Small intestine (tissue), 7 donors: ENCODE data around the gene ENTREP1. TPM values are rescaled to one million over a fixed set of nuclear protein-coding genes. Genes with fewer than 3 reads are reported as not detected.

Source experiments
- DNase-seq, 2 donors: peaks; one replicate each; pipeline versions ENCODE4 v3.0.0 to v3.0.0-alpha.2; 2013
- FAIRE-seq: peaks from 2 replicates; lab custom pipeline; 2012; peaks lifted over from hg19 to GRCh38; lab: Jason Lieb, UNC
- H3K27ac ChIP-seq, 3 donors: one replicate each; pipeline ENCODE4 v1.5.1; 2013; ENCODE audit warnings: low read length in 2 of 3, mild to moderate bottlenecking in 2 of 3, control low read depth in 1 of 3, inconsistent platforms in 1 of 3, low read depth in 1 of 3, moderate library complexity in 1 of 3
- H3K27me3 ChIP-seq, 3 donors: one replicate each; pipeline ENCODE4 v1.6.1; 2013; ENCODE audit warnings: low read length in 3 of 3, inconsistent platforms in 1 of 3; ENCODE audit not compliant: control insufficient read depth in 3 of 3, insufficient read depth in 3 of 3
- H3K36me3 ChIP-seq, 3 donors: one replicate each; pipeline ENCODE4 v1.6.1; 2013; ENCODE audit warnings: low read length in 3 of 3, inconsistent platforms in 1 of 3, low read depth in 1 of 3, mild to moderate bottlenecking in 1 of 3, moderate library complexity in 1 of 3; ENCODE audit not compliant: control insufficient read depth in 3 of 3, insufficient read depth in 2 of 3
- H3K4me1 ChIP-seq, 3 donors: one replicate each; pipeline ENCODE4 v1.6.1; 2013; ENCODE audit warnings: low read length in 2 of 3, inconsistent platforms in 1 of 3, low read depth in 1 of 3, mild to moderate bottlenecking in 1 of 3, moderate library complexity in 1 of 3; ENCODE audit not compliant: control insufficient read depth in 3 of 3, insufficient read depth in 2 of 3
- H3K4me3 ChIP-seq, 3 donors: one replicate each; pipeline ENCODE4 v1.5.1; 2013; ENCODE audit warnings: low read length in 3 of 3, control low read depth in 1 of 3, inconsistent platforms in 1 of 3, low read depth in 1 of 3, mild to moderate bottlenecking in 1 of 3, moderate library complexity in 1 of 3
- H3K9me3 ChIP-seq, 2 donors: one replicate each; pipeline ENCODE4 v1.6.1; 2013; ENCODE audit warnings: low read depth in 1 of 2, low read length in 1 of 2; ENCODE audit not compliant: control insufficient read depth in 2 of 2, insufficient read depth in 1 of 2
- WGBS, 3 donors: extraction: QIAGEN DNeasy Blood & Tissue Kit; methylation state at CpG; one replicate each; pipeline ENCODE4 v1.1.7; 2013; 5-methylcytosine and 5-hydroxymethylcytosine counted together
- polyA plus RNA-seq, 4 donors: library from polyadenylated mRNA; stranded (reverse) in 3 of 4; unstranded in 1 of 4; fragments of 200-250 nt in 3 of 4; fragments of 120-200 nt in 1 of 4; gene quantifications; one replicate each; pipeline versions ENCODE4 v1.2.1 to v1.2.3, GENCODE V29; 2013
- donor health status: healthy with polysubstance abuse.
- donor health status: control.
- donor health status: control.
- donor health status: Bipolar disorder and iron deficiency.
- donor health status: healthy.

Gene ENTREP1
- polyA plus RNA-seq, 4 donors = 1.2 to 2.1 TPM; not detected in 2

- Histone ChIP-seq H3K4me3 (no peak overlapping the region), H3K4me1 (no peaks in the 10 kb centered on the region), H3K27ac (no peak overlapping the region), H3K9me3 (no peaks in the 10 kb centered on the region), H3K27me3 (no peaks in the 10 kb centered on the region), H3K36me3 (no peaks in the 10 kb centered on the region)
- WGBS, 3 donors = 27 to 66% (median 33%) methylated on average over 3 of the region's 3 CpGs
- no peak for FAIRE-seq
- no peak for DNase-seq
These were observed 15.6 kb downstream of the ENTREP1 start for GRCh38 chr9:69340631-69341030.

GRCh38 chr9:69342769-69343168 lies 17.8 kb downstream of the ENTREP1 start:
- Histone ChIP-seq H3K4me1 (no peaks in the 10 kb centered on the region), H3K27me3 (no peaks in the 10 kb centered on the region), H3K9me3 (no peaks in the 10 kb centered on the region), H3K4me3 (no peak overlapping the region), H3K27ac (no peak overlapping the region), H3K36me3 (no peaks in the 10 kb centered on the region)
- DNase-seq (no peak), FAIRE-seq (no peak)
- WGBS, 3 donors = 76 to 90% (median 89%) methylated on average over 1 of the region's 1 CpG

- Histone ChIP-seq H3K4me3 (no peak overlapping the region), H3K9me3 (no peaks in the 10 kb centered on the region), H3K4me1 (no peaks in the 10 kb centered on the region), H3K36me3 (no peaks in the 10 kb centered on the region), H3K27ac (no peak overlapping the region), H3K27me3 (no peaks in the 10 kb centered on the region)
- FAIRE-seq (no peak), DNase-seq (no peak)
- 81 to 88% (median 82%) methylated on average over 4 of the region's 4 CpGs for WGBS, 3 donors
These were observed 19.4 kb downstream of the ENTREP1 start for GRCh38 chr9:69344459-69344858.

DNA sequence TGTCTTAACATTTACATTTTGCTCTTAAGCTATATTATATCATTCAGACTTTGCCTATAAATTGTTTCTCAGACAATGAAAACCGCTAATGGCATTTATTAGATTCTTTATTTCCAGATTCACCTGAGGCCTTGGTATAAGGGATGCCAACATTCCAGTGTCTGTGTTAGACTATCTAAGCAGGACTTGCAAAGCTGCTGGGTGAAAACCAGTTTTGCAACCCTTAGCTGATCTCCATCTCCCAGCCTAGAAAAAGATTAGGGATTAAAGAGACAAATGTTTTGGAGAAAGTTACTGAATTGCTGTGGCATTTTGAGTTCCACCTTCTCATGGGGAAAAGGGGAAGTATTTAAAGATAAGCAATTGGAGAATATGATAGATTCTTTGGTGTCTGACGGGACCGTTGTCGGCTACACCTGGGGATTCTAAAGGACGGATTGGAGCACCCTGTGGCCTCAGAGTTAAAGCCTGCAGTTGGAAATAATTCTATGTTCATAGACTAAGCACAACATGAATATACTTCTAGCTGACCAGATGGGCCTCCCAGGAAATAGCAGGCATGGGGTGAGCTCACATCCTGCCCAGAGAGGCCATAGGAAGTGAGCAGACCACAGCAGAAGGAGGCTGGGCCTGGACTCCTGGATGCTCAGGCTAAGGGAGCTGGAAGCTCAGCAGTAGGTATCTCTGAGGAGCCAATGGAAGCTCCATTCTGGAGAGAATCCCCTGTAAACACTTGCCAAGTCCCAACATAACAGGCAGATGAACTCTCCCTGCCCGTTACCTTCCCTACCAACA lies 21.8 kb downstream of the ENTREP1 start:
- no peaks in the 10 kb centered on the region for H3K4me1 ChIP-seq
- H3K27me3 ChIP-seq = no peaks in the 10 kb centered on the region
- H3K36me3 ChIP-seq = no peaks in the 10 kb centered on the region
- no peak overlapping the region for H3K27ac ChIP-seq
- 88 to 91% (median 91%) methylated on average over 6 of the region's 6 CpGs for WGBS, 3 donors
- DNase-seq (no peak), FAIRE-seq (no peak)
- no peak overlapping the region for H3K4me3 ChIP-seq
- no peaks in the 10 kb centered on the region for H3K9me3 ChIP-seq

GRCh38 chr9:69347607-69348006 lies 22.6 kb downstream of the ENTREP1 start:
- Histone ChIP-seq H3K27ac (no peak overlapping the region), H3K36me3 (no peaks in the 10 kb centered on the region), H3K4me3 (no peak overlapping the region), H3K4me1 (no peaks in the 10 kb centered on the region), H3K9me3 (no peaks in the 10 kb centered on the region), H3K27me3 (no peaks in the 10 kb centered on the region)
- WGBS, 3 donors = 66 to 83% (median 67%) methylated on average over 1 of the region's 1 CpG
- FAIRE-seq = no peak
- no peak for DNase-seq

- DNase-seq = no peak
- Histone ChIP-seq H3K27me3 (no peaks in the 10 kb centered on the region), H3K4me3 (no peak overlapping the region), H3K4me1 (no peaks in the 10 kb centered on the region), H3K27ac (no peak overlapping the region), H3K36me3 (no peaks in the 10 kb centered on the region), H3K9me3 (no peaks in the 10 kb centered on the region)
- WGBS, 3 donors = 91 to 98% (median 97%) methylated on average over 3 of the region's 3 CpGs
- FAIRE-seq = no peak
These were observed 26.2 kb downstream of the ENTREP1 start for GRCh38 chr9:69351227-69351626.

DNA sequence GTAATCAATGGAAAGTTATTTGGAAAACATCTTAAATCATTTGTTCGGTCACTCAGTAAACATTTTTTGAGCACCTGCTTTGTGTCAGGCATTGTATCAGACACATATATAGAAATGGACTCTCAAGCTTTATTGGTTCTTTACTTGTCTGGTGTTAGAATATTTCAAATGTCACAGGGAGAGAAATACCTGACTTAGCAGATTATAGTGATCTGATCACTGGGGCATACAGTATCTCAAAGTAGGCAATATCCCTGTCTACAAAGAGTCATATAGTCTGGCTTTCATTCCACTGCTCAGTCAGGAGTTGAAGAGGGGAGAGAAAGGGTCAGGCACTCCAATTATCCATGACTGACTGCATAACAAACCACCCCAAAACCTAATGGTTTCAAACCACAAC lies 30.2 kb downstream of the ENTREP1 start:
- DNase-seq (no peak), FAIRE-seq (no peak)
- 74 to 97% (median 96%) methylated on average over 1 of the region's 1 CpG for WGBS, 3 donors
- Histone ChIP-seq H3K4me1 (no peaks in the 10 kb centered on the region), H3K9me3 (no peaks in the 10 kb centered on the region), H3K27ac (no peak overlapping the region), H3K27me3 (no peaks in the 10 kb centered on the region), H3K36me3 (no peaks in the 10 kb centered on the region), H3K4me3 (no peak overlapping the region)

DNA sequence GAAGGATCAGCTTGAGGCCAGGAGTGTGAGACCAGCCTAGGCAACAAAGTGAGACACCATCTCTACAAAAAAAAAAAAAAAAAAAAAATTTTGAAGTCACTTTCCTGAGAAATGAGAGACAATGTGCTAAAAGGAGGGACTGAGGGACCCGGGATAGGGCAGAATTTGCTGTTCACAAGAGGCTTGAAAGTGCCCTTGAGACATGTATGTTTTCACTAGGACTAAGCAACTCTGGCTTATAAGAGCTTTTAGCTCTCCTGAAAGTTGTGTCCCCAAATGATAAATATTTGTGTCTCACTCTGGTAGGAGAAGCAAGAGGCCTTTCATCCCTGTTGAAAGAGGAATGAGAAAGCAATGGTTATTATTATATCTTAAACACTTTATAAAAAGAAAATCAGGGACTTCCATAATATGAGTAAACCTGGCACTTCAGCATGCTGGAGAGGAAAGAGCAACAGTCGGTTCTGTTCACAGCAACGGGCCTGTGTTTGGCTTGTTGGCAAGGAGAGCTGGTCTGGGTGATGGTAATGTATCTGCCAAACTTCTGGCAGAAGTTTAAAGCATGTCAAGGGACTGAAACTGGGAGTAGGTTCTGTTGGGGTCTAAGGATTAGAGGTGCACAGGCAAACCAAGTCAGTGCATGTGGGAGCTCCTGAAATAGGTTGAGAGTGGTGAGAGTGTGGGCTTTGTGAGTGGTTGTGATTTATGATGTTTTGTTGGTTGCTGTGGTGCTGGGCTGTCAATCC lies 32.2 kb downstream of the ENTREP1 start:
- Histone ChIP-seq H3K36me3 (no peaks in the 10 kb centered on the region), H3K27ac (no peak overlapping the region), H3K27me3 (no peaks in the 10 kb centered on the region), H3K4me1 (no peaks in the 10 kb centered on the region), H3K9me3 (no peaks in the 10 kb centered on the region), H3K4me3 (no peak overlapping the region)
- no peak for FAIRE-seq
- no peak for DNase-seq
- whole genome bisulfite sequencing, 3 donors = 58 to 69% (median 66%) methylated on average over 3 of the region's 3 CpGs
